ENCODE results near the gene FBXL16. TPM values are rescaled to one million over a fixed set of nuclear protein-coding genes. Genes with fewer than 3 reads are reported as not detected.

Gene FBXL16
- total RNA-seq, 1 experiment from 2014 or later: 1.8 TPM

DNA sequence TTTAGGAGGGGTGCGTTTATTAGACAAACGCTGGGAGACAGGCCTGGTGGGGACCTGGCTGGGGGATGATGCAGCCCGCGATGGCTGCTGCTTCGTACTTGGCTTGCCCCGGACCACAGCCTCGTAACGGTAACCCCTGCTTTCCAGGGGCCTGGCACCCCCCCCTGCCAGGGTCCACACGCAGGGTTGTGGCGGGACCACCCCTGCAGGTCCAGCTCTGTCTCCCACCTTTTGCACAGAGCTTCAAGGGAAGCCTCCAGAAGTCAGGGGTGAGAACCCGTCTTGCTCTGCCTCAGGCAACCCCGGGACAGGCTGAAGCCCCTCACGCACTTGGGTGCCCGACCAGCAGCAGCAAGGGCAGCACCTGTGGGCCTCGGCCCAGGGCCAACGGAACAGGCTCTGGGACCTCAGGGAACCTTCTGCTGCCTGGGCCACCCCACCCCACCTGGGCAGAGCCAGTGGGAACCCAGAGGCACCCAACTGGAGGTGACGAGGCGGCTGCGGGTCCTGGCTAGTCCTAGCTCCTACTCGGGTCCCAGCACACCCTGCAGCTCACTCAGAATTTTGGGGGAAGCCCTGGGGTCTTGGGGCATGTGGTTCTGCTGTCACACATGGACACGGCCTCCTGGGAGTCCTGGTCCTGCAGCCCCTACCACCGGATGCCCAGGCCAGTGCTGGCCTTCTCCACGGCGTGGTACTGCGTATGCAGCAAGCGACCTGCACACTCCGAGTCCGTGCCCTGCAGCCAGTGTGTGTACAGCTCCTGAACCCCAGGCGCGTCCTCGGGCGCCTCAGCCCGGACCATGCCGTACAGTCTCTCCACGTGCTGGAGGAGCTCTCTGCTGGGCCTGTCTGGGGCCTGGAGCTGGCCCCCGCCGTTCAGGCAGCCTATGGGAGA lies 24.4 kb upstream of the FBXL16 start:
- H3K27ac ChIP-seq: no peak overlapping the region
- no peaks in the 10 kb centered on the region for H3K27me3 ChIP-seq
- H3K4me3 ChIP-seq: no peak overlapping the region
- DNase-seq: peak in 1 of 2 experiments; percentile 3
- 0 out of 2 replicates have a peak, but pooled peaks cover 2% of the 10 kb centered on the region for H3K36me3 ChIP-seq
- H3K9me3 ChIP-seq (replicated peaks): no peaks in the 10 kb centered on the region
- peaks cover 6% of the 10 kb centered on the region; the same call in 1 of the 2 replicates for H3K4me1 ChIP-seq

DNA sequence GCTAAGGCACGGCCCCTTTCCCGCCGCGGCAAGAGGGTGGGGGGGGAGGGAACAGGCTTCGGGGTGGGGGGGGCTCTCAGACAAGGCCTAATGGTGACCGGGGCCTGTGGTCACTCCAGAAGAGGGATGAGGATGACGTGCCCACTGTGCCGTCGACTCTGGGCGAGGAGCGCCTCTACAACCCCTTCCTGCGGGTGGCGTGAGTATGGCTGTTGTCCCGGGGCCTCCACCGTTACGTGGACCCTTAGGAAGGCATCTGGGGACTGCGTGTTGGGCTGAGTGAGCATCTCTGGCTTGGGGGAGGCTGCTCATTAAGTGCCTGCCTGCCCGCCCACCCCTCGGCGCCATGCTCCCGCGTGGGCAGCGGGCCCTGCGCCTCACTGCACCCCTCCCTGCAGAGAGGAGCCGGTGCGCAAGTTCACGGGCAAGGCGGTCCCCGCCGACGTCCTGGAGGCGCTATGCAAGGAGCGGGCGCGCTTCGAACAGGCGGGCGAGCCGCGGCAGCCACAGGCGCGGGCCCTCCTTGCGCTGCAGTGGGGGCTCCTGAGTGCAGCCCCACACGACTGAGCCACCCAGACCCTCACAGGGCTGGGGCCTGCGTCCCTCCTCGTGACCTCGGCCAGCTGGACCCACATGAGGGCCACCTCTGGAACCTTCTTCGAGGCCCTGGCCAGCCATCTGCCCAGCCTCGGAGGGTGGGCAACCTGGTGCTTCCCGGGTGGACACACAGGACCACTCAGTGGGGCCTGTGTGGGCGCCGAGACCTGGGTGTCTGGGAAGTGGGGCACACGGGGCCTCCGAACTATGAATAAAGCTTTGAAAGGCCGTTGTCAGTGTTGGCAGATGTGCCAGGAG lies 23.5 kb upstream of the FBXL16 start:
- Histone ChIP-seq H3K27ac (no peak overlapping the region), H3K4me3 (no peak overlapping the region), H3K9me3 (replicated peaks) (no peaks in the 10 kb centered on the region), H3K4me1 (peaks cover 9% of the 10 kb centered on the region), H3K27me3 (no peaks in the 10 kb centered on the region), H3K36me3 (0 out of 2 replicates have a peak, but pooled peaks cover 2% of the 10 kb centered on the region)
- DNase-seq: peak in 1 of 2 experiments; percentile 10

- Histone ChIP-seq H3K4me3 (peak overlapping the region; percentile 70), H3K4me1 (peaks cover 9% of the 10 kb centered on the region), H3K36me3 (0 out of 2 replicates have a peak, but pooled peaks cover 2% of the 10 kb centered on the region), H3K27ac (no peak overlapping the region; the same call in 1 of the 2 replicates), H3K9me3 (replicated peaks) (no peaks in the 10 kb centered on the region), H3K27me3 (no peaks in the 10 kb centered on the region)
- DNase-seq: peak; percentile 83 to 88
Observed at GRCh38 chr16:728131-728889, 22.7 kb upstream of the FBXL16 start.

- H3K9me3 ChIP-seq (replicated peaks): no peaks in the 10 kb centered on the region
- peaks cover 9% of the 10 kb centered on the region for H3K4me1 ChIP-seq
- DNase-seq: peak; percentile 44 to 47
- no peaks in the 10 kb centered on the region for H3K36me3 ChIP-seq
- H3K4me3 ChIP-seq: peak overlapping the region; percentile 70
- peak overlapping the region; percentile 41 for H3K27ac ChIP-seq
- H3K27me3 ChIP-seq: no peaks in the 10 kb centered on the region
Observed at GRCh38 chr16:727291-727977, 21.8 kb upstream of the FBXL16 start.

DNA sequence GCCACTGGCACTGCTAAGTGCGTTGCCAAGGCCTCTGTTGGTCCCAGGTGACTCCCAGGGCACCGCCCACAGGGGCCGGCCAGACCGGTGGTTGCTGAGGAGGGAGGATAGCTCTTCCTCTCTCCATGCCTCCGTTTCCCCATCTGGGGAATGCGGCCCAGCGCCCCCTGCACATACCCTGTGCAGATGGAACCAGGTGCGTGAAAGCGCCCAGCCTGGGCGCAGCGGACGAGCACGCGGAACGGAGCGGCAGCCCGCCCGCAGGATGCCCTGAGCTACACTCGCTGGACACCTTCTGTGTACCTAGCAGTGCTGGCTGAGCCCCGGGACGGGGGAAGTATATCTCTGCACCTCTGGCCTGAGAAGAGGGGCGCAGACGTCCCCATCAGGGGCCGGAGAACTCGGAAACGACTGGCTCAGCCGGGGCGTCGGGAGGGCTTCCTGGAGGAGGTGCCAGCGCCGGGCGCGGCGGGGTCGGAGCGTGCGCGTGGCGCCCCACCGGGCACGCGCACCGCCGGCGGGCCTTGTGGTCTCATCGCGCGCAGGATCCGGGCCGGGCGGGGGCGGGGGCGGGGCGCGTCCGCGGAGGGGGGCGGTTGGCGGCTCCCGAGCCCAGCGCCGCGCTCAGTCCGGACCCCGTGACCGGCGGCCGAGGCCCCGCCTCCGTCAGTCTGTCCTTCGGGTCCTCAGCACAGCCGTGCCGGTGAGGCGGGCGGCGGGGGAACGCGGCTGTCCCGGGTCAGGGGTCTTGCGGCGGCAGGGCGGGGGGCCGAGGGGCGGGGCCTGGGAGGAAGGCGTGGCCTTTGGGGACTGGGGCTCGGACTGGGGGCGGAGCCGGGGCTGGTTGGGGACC lies 21.1 kb upstream of the FBXL16 start, which contains the start of the genes CCDC78 and HAGHL:
CCDC78 (minus strand) TSS at position 6 of the 853 bp plus-strand sequence. CDS start 76 bp downstream, outside the sequence.
HAGHL (plus strand) TSS at position 669 of the 853 bp plus-strand sequence. CDS start 404 bp downstream, outside the sequence.
- Histone ChIP-seq H3K9me3 (replicated peaks) (no peaks in the 10 kb centered on the region), H3K4me3 (peak within 1 kb of the TSS; percentile 70), H3K36me3 (no peaks in the 10 kb centered on the region), H3K4me1 (peaks cover 9% of the 10 kb centered on the region), H3K27me3 (no peaks in the 10 kb centered on the region), H3K27ac (peak within 1 kb of the TSS; percentile 41)
- DNase-seq: peak; percentile 70 to 76

GRCh38 chr16:726188-726437 lies 20.5 kb upstream of the FBXL16 start:
- Histone ChIP-seq H3K27ac (no peak overlapping the region), H3K36me3 (no peaks in the 10 kb centered on the region), H3K4me3 (no peak overlapping the region), H3K27me3 (no peaks in the 10 kb centered on the region), H3K9me3 (replicated peaks) (no peaks in the 10 kb centered on the region), H3K4me1 (peaks cover 9% of the 10 kb centered on the region)
- DNase-seq: no peak

GRCh38 chr16:725463-726187 lies 20.0 kb upstream of the FBXL16 start:
- H3K4me3 ChIP-seq: no peak overlapping the region

DNA sequence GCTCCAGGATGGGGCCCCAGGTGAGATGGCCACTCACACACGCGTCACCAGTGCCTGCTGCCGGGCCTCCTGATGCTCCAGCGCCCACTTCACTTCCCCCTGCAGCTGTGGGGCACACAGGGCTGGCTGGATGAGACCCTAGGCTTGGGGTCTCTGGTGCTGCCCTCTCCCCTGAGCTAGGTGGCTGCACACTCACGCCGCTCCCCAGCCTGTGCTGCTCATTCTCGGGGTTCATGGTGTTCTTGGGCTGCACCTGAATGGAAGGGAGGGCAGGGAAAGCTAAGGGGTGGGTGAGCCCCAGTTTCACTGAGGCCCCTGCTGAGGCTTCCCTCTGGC lies 19.4 kb upstream of the FBXL16 start:
- no peak for DNase-seq
- Histone ChIP-seq H3K9me3 (replicated peaks) (no peaks in the 10 kb centered on the region), H3K27ac (no peak overlapping the region), H3K4me1 (peaks cover 11% of the 10 kb centered on the region), H3K27me3 (no peaks in the 10 kb centered on the region), H3K36me3 (no peaks in the 10 kb centered on the region), H3K4me3 (no peak overlapping the region)

More at GRCh38 chr16:725463-726187, 20.0 kb upstream of the FBXL16 start:
- peaks cover 9% of the 10 kb centered on the region for H3K4me1 ChIP-seq
- H3K9me3 ChIP-seq (replicated peaks): no peaks in the 10 kb centered on the region
- H3K36me3 ChIP-seq: no peaks in the 10 kb centered on the region
- no peak for DNase-seq
- no peaks in the 10 kb centered on the region for H3K27me3 ChIP-seq
- H3K27ac ChIP-seq: no peak overlapping the region

GRCh38 chr16:724188-725040 lies 18.8 kb upstream of the FBXL16 start:
- no peaks in the 10 kb centered on the region for H3K9me3 ChIP-seq (replicated peaks)
- H3K27me3 ChIP-seq: no peaks in the 10 kb centered on the region
- DNase-seq: peak; percentile 61 to 64
- H3K27ac ChIP-seq: no peak overlapping the region
- H3K4me1 ChIP-seq: peaks cover 16% of the 10 kb centered on the region
- H3K36me3 ChIP-seq: no peaks in the 10 kb centered on the region
- no peak overlapping the region for H3K4me3 ChIP-seq

DNA sequence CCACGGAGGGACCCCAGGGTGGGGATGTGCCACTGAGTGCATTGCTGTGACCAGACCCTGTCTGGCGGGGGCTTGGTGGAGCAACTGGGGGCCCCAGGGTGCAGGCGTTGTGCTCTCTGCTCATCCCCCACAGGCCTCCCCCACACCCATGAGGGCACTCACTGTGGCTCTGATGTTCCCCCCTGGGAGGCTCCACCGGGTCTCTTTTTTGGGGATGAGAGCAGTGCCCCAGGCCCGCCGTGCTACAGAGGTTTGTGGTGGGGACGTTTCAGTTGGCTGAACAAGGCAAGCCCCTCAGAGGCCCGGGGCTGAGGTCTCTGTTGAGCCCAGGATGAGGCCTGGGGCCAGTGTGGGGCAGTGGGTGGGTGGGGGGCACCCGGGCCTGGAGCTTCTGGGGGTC lies 18.1 kb upstream of the FBXL16 start:
- H3K27me3 ChIP-seq: no peaks in the 10 kb centered on the region
- no peak overlapping the region for H3K4me3 ChIP-seq
- H3K4me1 ChIP-seq: peaks cover 21% of the 10 kb centered on the region
- no peak overlapping the region for H3K27ac ChIP-seq
- no peak for DNase-seq
- H3K36me3 ChIP-seq: no peaks in the 10 kb centered on the region
- no peaks in the 10 kb centered on the region for H3K9me3 ChIP-seq (replicated peaks)

DNA sequence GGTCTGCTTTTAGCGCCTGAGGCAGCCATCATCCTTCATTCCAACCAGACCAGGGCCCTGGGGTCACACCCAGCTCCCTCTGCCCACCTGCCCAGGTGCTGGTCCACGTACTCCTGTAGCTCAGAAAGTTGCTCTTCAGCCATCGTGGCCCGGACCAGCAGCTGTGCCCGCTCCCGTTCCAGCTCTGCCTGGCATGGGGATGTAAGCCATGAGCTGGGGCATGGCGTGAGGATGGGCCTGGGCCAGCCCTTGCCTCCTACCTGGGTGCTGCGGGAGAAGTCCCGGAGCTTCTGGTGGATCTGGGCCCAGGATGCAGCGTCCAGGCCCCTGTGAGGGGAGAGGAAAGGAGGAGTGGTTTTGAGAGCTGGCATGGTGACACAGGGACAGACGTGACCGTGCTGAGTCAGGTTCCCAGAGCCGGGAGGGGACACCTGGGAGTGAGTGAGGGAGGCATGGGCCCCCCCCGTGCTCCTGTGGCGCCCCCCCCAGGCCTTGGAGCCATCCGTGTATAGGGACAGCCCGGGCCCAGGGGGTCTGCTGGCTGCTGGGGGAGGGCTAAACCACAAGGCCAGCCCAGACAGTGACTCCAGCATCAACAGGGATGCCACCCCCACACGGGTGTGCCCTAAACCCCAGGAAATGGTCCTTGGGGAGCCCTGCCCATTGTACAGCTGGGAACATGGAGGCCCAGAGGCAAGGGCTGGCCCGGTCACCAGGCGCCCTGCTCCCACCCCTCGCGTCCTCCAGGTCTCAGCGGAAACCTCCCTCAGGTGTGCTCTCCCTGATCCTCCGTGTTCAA lies 17.4 kb upstream of the FBXL16 start:
- DNase-seq: no peak
- no peaks in the 10 kb centered on the region for H3K9me3 ChIP-seq (replicated peaks)
- no peak overlapping the region for H3K4me3 ChIP-seq
- no peak overlapping the region for H3K27ac ChIP-seq
- H3K36me3 ChIP-seq: no peaks in the 10 kb centered on the region
- H3K4me1 ChIP-seq: peaks cover 18% of the 10 kb centered on the region
- no peaks in the 10 kb centered on the region for H3K27me3 ChIP-seq
